ENCODE measurements around the gene MAPKAPK2.

Gene MAPKAPK2

GRCh38 chr1:206682111-206682510, 2.6 kb upstream of the MAPKAPK2 start:
- Histone ChIP-seq H3K27me3 (ENCODE audit: insufficient read depth, insufficient read length) (peaks cover 36% of the 10 kb centered on the region), H3K36me3 (ENCODE audit: insufficient read depth, insufficient read length, low read length) (no peaks in the 10 kb centered on the region), H3K9me3 (ENCODE audit: insufficient read depth, low read length) (no peaks in the 10 kb centered on the region), H3K4me1 (ENCODE audit: insufficient read depth, insufficient read length) (no peaks in the 10 kb centered on the region), H3K4me3 (ENCODE audit: insufficient read length, low read depth) (no peak overlapping the region), H3K9ac (ENCODE audit: insufficient read length, low read depth) (no peak overlapping the region)
- DNase-seq (ENCODE audit: low read depth, low spot score), result no peak
- no peak for TF ChIP-seq YY1 (IDR thresholded peaks at IDR 0.05; ENCODE audit: insufficient read depth, insufficient read length)
- TF ChIP-seq ZNF274 (IDR thresholded peaks at IDR 0.05; ENCODE audit: low read depth, low read length), result no peak
- no peak for TF ChIP-seq SUZ12 (IDR thresholded peaks at IDR 0.05; ENCODE audit: extremely low read depth, insufficient read depth, insufficient read length)

- Histone ChIP-seq H3K9me3 (ENCODE audit: insufficient read depth, low read length) (no peaks in the 10 kb centered on the region), H3K27me3 (ENCODE audit: insufficient read depth, insufficient read length) (peaks cover 36% of the 10 kb centered on the region), H3K4me1 (ENCODE audit: insufficient read depth, insufficient read length) (peaks cover 3% of the 10 kb centered on the region), H3K9ac (ENCODE audit: insufficient read length, low read depth) (no peak overlapping the region), H3K4me3 (ENCODE audit: insufficient read length, low read depth) (no peak overlapping the region), H3K36me3 (ENCODE audit: insufficient read depth, insufficient read length, low read length) (no peaks in the 10 kb centered on the region)
- no peak for TF ChIP-seq ZNF274 (IDR thresholded peaks at IDR 0.05; ENCODE audit: low read depth, low read length)
- TF ChIP-seq YY1 (IDR thresholded peaks at IDR 0.05; ENCODE audit: insufficient read depth, insufficient read length), result no peak
- no peak for TF ChIP-seq SUZ12 (IDR thresholded peaks at IDR 0.05; ENCODE audit: extremely low read depth, insufficient read depth, insufficient read length)
- no peak for DNase-seq (ENCODE audit: low read depth, low spot score)
These were observed 1.4 kb upstream of the MAPKAPK2 start for GRCh38 chr1:206683313-206683712.

GRCh38 chr1:206684003-206684402, 702 bp upstream of the MAPKAPK2 start:
- Histone ChIP-seq H3K36me3 (ENCODE audit: insufficient read depth, insufficient read length, low read length) (no peaks in the 10 kb centered on the region), H3K4me3 (ENCODE audit: insufficient read length, low read depth) (peak overlapping the region; percentile 33), H3K4me1 (ENCODE audit: insufficient read depth, insufficient read length) (peaks cover 3% of the 10 kb centered on the region), H3K9ac (ENCODE audit: insufficient read length, low read depth) (no peak overlapping the region), H3K9me3 (ENCODE audit: insufficient read depth, low read length) (no peaks in the 10 kb centered on the region), H3K27me3 (ENCODE audit: insufficient read depth, insufficient read length) (peaks cover 36% of the 10 kb centered on the region)
- no peak for DNase-seq (ENCODE audit: low read depth, low spot score)
- TF ChIP-seq ZNF274 (IDR thresholded peaks at IDR 0.05; ENCODE audit: low read depth, low read length) (no peak), SUZ12 (IDR thresholded peaks at IDR 0.05; ENCODE audit: extremely low read depth, insufficient read depth, insufficient read length) (no peak), YY1 (IDR thresholded peaks at IDR 0.05; ENCODE audit: insufficient read depth, insufficient read length) (no peak)

GRCh38 chr1:206685334-206685768, 646 bp downstream of the MAPKAPK2 start:
- H3K9ac ChIP-seq (ENCODE audit: insufficient read length, low read depth), result peak overlapping the region; percentile 82
- DNase-seq (ENCODE audit: low read depth, low spot score), result no peak
- TF ChIP-seq SUZ12 (IDR thresholded peaks at IDR 0.05; ENCODE audit: extremely low read depth, insufficient read depth, insufficient read length) (no peak), YY1 (IDR thresholded peaks at IDR 0.05; ENCODE audit: insufficient read depth, insufficient read length) (no peak), ZNF274 (IDR thresholded peaks at IDR 0.05; ENCODE audit: low read depth, low read length) (no peak)
- peaks cover 36% of the 10 kb centered on the region for H3K27me3 ChIP-seq (ENCODE audit: insufficient read depth, insufficient read length)
- no peaks in the 10 kb centered on the region for H3K36me3 ChIP-seq (ENCODE audit: insufficient read depth, insufficient read length, low read length)
- no peaks in the 10 kb centered on the region for H3K9me3 ChIP-seq (ENCODE audit: insufficient read depth, low read length)
- H3K4me3 ChIP-seq (ENCODE audit: insufficient read length, low read depth), result peak overlapping the region; percentile 81
- peaks cover 8% of the 10 kb centered on the region for H3K4me1 ChIP-seq (ENCODE audit: insufficient read depth, insufficient read length)

- Histone ChIP-seq H3K4me3 (ENCODE audit: insufficient read length, low read depth) (peak overlapping the region; percentile 81), H3K36me3 (ENCODE audit: insufficient read depth, insufficient read length, low read length) (peaks cover 4% of the 10 kb centered on the region), H3K9me3 (ENCODE audit: insufficient read depth, low read length) (no peaks in the 10 kb centered on the region), H3K27me3 (ENCODE audit: insufficient read depth, insufficient read length) (peaks cover 36% of the 10 kb centered on the region), H3K9ac (ENCODE audit: insufficient read length, low read depth) (peak overlapping the region; percentile 82), H3K4me1 (ENCODE audit: insufficient read depth, insufficient read length) (peaks cover 12% of the 10 kb centered on the region)
- no peak for DNase-seq (ENCODE audit: low read depth, low spot score)
- TF ChIP-seq YY1 (IDR thresholded peaks at IDR 0.05; ENCODE audit: insufficient read depth, insufficient read length), result no peak
- no peak for TF ChIP-seq SUZ12 (IDR thresholded peaks at IDR 0.05; ENCODE audit: extremely low read depth, insufficient read depth, insufficient read length)
- TF ChIP-seq ZNF274 (IDR thresholded peaks at IDR 0.05; ENCODE audit: low read depth, low read length), result no peak
These were observed 1.2 kb downstream of the MAPKAPK2 start for GRCh38 chr1:206685769-206686477.

- H3K27me3 ChIP-seq (ENCODE audit: insufficient read depth, insufficient read length), result peaks cover 36% of the 10 kb centered on the region
- TF ChIP-seq YY1 (IDR thresholded peaks at IDR 0.05; ENCODE audit: insufficient read depth, insufficient read length) (no peak), ZNF274 (IDR thresholded peaks at IDR 0.05; ENCODE audit: low read depth, low read length) (no peak), SUZ12 (IDR thresholded peaks at IDR 0.05; ENCODE audit: extremely low read depth, insufficient read depth, insufficient read length) (no peak)
- H3K4me1 ChIP-seq (ENCODE audit: insufficient read depth, insufficient read length), result peaks cover 16% of the 10 kb centered on the region
- peak overlapping the region; percentile 82 for H3K9ac ChIP-seq (ENCODE audit: insufficient read length, low read depth)
- no peaks in the 10 kb centered on the region for H3K9me3 ChIP-seq (ENCODE audit: insufficient read depth, low read length)
- peaks cover 4% of the 10 kb centered on the region for H3K36me3 ChIP-seq (ENCODE audit: insufficient read depth, insufficient read length, low read length)
- peak overlapping the region; percentile 81 for H3K4me3 ChIP-seq (ENCODE audit: insufficient read length, low read depth)
- DNase-seq (ENCODE audit: low read depth, low spot score), result no peak
These were observed 2.0 kb downstream of the MAPKAPK2 start for GRCh38 chr1:206686478-206687249.
